WTC11 (cell line): Measurements from ENCODE around the gene KCNA2. TPM values are rescaled to one million over a fixed set of nuclear protein-coding genes. Genes with fewer than 3 reads are reported as not detected.

Source experiments
- ATAC-seq: fragments of 200-7000 bp; cut with Tn5 transposase; 2 replicates; pipeline ENCODE4 v1.10.0; 2021; ENCODE audit warnings: mild to moderate bottlenecking, moderate library complexity
- CTCF ChIA-PET: fragments of 300-600 bp; sonication (Branson Sonifier 250); formaldehyde crosslinking; loops from one replicate; lab custom pipeline; 2021; ENCODE audit warnings: antibody characterized with exemption; lab: Charles Lee
- POLR2A ChIA-PET: fragments of 350-600 bp; sonication (Branson Sonifier 250); formaldehyde crosslinking; loops from one replicate; lab custom pipeline; 2021; ENCODE audit warnings: antibody characterized with exemption; lab: Charles Lee
- DNase-seq: peaks from one replicate; pipeline ENCODE4 v3.0.0; 2021; ENCODE audit warnings: low spot score
- H3K27ac Mint-ChIP-seq: 2 replicates; pipeline ENCODE4 v1.8.0; 2021; ENCODE audit warnings: mixed read lengths
- H3K27me3 Mint-ChIP-seq: 2 replicates; pipeline ENCODE4 v1.8.0; 2021; ENCODE audit warnings: low read depth, mild to moderate bottlenecking, moderate library complexity, mixed read lengths
- H3K36me3 Mint-ChIP-seq: 2 replicates; pipeline ENCODE4 v1.8.0; 2021; ENCODE audit warnings: mixed read lengths
- H3K4me1 Mint-ChIP-seq: 2 replicates; pipeline ENCODE4 v1.8.0; 2022; ENCODE audit warnings: mixed read lengths
- H3K4me3 Mint-ChIP-seq: 2 replicates; pipeline ENCODE4 v1.8.0; 2021; ENCODE audit warnings: mild to moderate bottlenecking, moderate library complexity, mixed read lengths
- H3K9me3 Mint-ChIP-seq: 2 replicates; pipeline ENCODE4 v1.8.0; 2021; ENCODE audit warnings: mixed read lengths
- ELF4 ChIP-seq: sonication (generic); formaldehyde crosslinking; IDR thresholded peaks from 2 replicates; pipeline ENCODE4 v1.8.1; 2022; ENCODE audit warnings: low read depth, mild to moderate bottlenecking, moderate library complexity, missing genetic modification reagents
- GTF2I ChIP-seq: fragments of 250-450 bp; sonication (Bioruptor Pico); conservative IDR thresholded peaks from 2 replicates; pipeline ENCODE4 v1.4.0; 2021; ENCODE audit warnings: mild to moderate bottlenecking
- MYBL2 ChIP-seq: sonication (generic); formaldehyde crosslinking; IDR thresholded peaks from 2 replicates; pipeline ENCODE4 v1.8.1; 2023; ENCODE audit warnings: mild to moderate bottlenecking, moderate library complexity, missing genetic modification reagents
- NFATC4 ChIP-seq: fragments of 250-450 bp; sonication (Bioruptor Pico); IDR thresholded peaks from 2 replicates; pipeline ENCODE4 v1.9.0; 2021; ENCODE audit warnings: mild to moderate bottlenecking
- NFE2L1 ChIP-seq: sonication (generic); formaldehyde crosslinking; IDR thresholded peaks from 2 replicates; pipeline ENCODE4 v1.8.1; 2023; ENCODE audit warnings: missing genetic modification reagents
- NFYB ChIP-seq: sonication (generic); formaldehyde crosslinking; conservative IDR thresholded peaks from 2 replicates; pipeline ENCODE4 v1.8.0; 2022; ENCODE audit warnings: low read depth, missing genetic modification reagents
- NR2C2 ChIP-seq: sonication (generic); formaldehyde crosslinking; IDR thresholded peaks from 2 replicates; pipeline ENCODE4 v1.8.0; 2022; ENCODE audit warnings: mild to moderate bottlenecking, missing genetic modification reagents
- NR3C1 ChIP-seq: sonication (generic); formaldehyde crosslinking; conservative IDR thresholded peaks from 2 replicates; pipeline ENCODE4 v1.8.1; 2023; ENCODE audit warnings: low read depth, mild to moderate bottlenecking, missing genetic modification reagents
- PRRX2 ChIP-seq: fragments of 250-450 bp; sonication (Bioruptor Pico); IDR thresholded peaks from 2 replicates; pipeline ENCODE4 v1.8.0; 2021; ENCODE audit warnings: mild to moderate bottlenecking
- RELA ChIP-seq: sonication (generic); formaldehyde crosslinking; IDR thresholded peaks from 2 replicates; pipeline ENCODE4 v1.8.1; 2022; ENCODE audit warnings: missing genetic modification reagents, mild to moderate bottlenecking, borderline replicate concordance
- RORB ChIP-seq: fragments of 250-450 bp; sonication (Bioruptor Pico); IDR thresholded peaks from 2 replicates; pipeline ENCODE4 v1.9.0; 2021; ENCODE audit warnings: mild to moderate bottlenecking
- SMAD4 ChIP-seq: sonication (generic); formaldehyde crosslinking; IDR thresholded peaks from 2 replicates; pipeline ENCODE4 v1.8.0; 2022; ENCODE audit warnings: mild to moderate bottlenecking, missing genetic modification reagents
- SP1 ChIP-seq: sonication (generic); formaldehyde crosslinking; conservative IDR thresholded peaks from 2 replicates; pipeline ENCODE4 v1.8.1; 2022; ENCODE audit warnings: missing genetic modification reagents
- TP53 ChIP-seq: sonication (generic); formaldehyde crosslinking; IDR thresholded peaks from 2 replicates; pipeline ENCODE4 v1.8.1; 2023; ENCODE audit warnings: mild to moderate bottlenecking, missing genetic modification reagents
- ZNF121 ChIP-seq: sonication (generic); formaldehyde crosslinking; IDR thresholded peaks from 2 replicates; pipeline ENCODE4 v1.8.0; 2023; ENCODE audit warnings: missing genetic modification reagents
- ZNF263 ChIP-seq: sonication (generic); formaldehyde crosslinking; IDR thresholded peaks from 2 replicates; pipeline ENCODE4 v1.8.1; 2022; ENCODE audit warnings: low read depth, mild to moderate bottlenecking, moderate library complexity, missing genetic modification reagents
- total RNA-seq: library from RNA; stranded (reverse); gene quantifications from 3 replicates; pipeline ENCODE4 v1.2.3, GENCODE V29; 2021
- TF ChIP-seq, protein P1 (sequence below): fragments of 250-450 bp; sonication (Bioruptor Pico); IDR thresholded peaks from 2 replicates; pipeline ENCODE4 v1.9.0; 2021; ENCODE audit warnings: moderate library complexity, mild to moderate bottlenecking, inconsistent platforms, borderline replicate concordance
- TF ChIP-seq, protein P2 (sequence below): fragments of 250-450 bp; sonication (Bioruptor Pico); IDR thresholded peaks from 2 replicates; pipeline ENCODE4 v1.9.0; 2021; ENCODE audit warnings: mild to moderate bottlenecking
- TF ChIP-seq, protein P3 (sequence below): sonication (generic); formaldehyde crosslinking; IDR thresholded peaks from 2 replicates; pipeline ENCODE4 v1.8.0; 2023; ENCODE audit warnings: missing genetic modification reagents
- TF ChIP-seq, protein P4 (sequence below): sonication (generic); formaldehyde crosslinking; IDR thresholded peaks from 2 replicates; pipeline ENCODE4 v1.8.0; 2022; ENCODE audit warnings: mild to moderate bottlenecking, missing genetic modification reagents
- TF ChIP-seq, protein P5 (sequence below): sonication (generic); formaldehyde crosslinking; IDR thresholded peaks from 2 replicates; pipeline ENCODE4 v1.8.1; 2022; ENCODE audit warnings: mild to moderate bottlenecking, moderate library complexity, missing genetic modification reagents
- TF ChIP-seq, protein P6 (sequence below): sonication (generic); formaldehyde crosslinking; IDR thresholded peaks from 2 replicates; pipeline ENCODE4 v1.8.0; 2023; ENCODE audit warnings: mild to moderate bottlenecking, missing genetic modification reagents
- TF ChIP-seq, protein P7 (sequence below): fragments of 250-450 bp; sonication (Bioruptor Pico); IDR thresholded peaks from 2 replicates; pipeline ENCODE4 v1.8.0; 2021; ENCODE audit warnings: mild to moderate bottlenecking

Gene KCNA2
- total RNA-seq, 1 experiment from 2014 or later, result 0.50 TPM

DNA sequence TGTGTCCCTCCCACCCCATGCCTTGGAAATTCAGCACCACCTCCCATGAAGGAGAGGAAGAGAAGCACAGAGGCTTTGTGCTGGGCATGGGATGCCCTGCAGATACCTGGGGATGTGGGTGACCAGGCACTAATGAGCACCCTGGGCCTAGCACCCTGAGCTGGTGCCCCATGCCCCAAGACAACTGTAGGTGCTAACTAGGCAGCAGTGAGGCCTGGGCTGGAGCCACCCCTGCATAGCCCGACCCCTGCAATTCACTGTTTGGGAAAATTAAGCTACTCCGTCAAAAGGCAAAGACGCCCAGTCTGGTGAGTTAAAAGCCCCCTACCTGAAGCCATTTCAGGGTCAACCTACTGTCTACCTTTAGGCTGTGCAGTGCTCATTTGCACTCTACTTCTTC, 5.4 kb downstream of the KCNA2 start:
- peaks cover 6% of the 10 kb centered on the region for H3K4me1 Mint-ChIP-seq
- POLR2A ChIA-PET, result no interaction called here
- TF ChIP-seq, protein P1, sequence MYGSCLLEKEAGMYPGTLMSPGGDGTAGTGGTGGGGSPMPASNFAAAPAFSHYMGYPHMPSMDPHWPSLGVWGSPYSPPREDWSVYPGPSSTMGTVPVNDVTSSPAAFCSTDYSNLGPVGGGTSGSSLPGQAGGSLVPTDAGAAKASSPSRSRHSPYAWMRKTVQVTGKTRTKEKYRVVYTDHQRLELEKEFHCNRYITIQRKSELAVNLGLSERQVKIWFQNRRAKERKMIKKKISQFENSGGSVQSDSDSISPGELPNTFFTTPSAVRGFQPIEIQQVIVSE (CRISPR knock-in tag), result no peak
- TF ChIP-seq MYBL2 (CRISPR knock-in tag), result no peak
- no peak for TF ChIP-seq NFE2L1 (CRISPR knock-in tag)
- TF ChIP-seq RORB, result no peak
- TF ChIP-seq NR2C2, result no peak
- H3K4me3 Mint-ChIP-seq, result no peak overlapping the region
- no peaks in the 10 kb centered on the region for H3K9me3 Mint-ChIP-seq
- no peak for DNase-seq
- H3K27ac Mint-ChIP-seq, result no peak overlapping the region
- ATAC-seq, result no peak
- CTCF ChIA-PET, result no interaction called here
- peaks cover 39% of the 10 kb centered on the region for H3K27me3 Mint-ChIP-seq
- no peaks in the 10 kb centered on the region for H3K36me3 Mint-ChIP-seq

DNA sequence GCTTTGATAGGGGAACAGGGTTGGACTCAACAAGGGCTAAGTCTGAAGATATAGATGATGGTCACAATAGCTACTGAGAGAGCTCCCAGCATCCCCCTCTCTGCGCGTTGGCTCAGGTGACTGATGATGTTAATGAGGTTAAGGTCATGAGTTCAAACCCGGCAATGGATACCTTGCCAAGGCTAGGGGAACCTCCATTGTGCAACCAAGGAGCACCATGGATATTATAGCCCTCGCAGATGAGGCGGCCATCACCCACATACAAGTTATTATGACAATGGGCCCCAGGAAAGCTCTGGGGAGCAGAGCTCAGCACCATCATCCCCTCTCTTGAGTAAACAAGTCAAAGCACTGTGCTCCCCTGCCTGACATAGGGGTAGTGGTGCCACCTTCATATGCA, 8.2 kb downstream of the KCNA2 start:
- H3K9me3 Mint-ChIP-seq, result no peaks in the 10 kb centered on the region
- H3K4me3 Mint-ChIP-seq, result no peak overlapping the region
- H3K27me3 Mint-ChIP-seq, result peaks cover 20% of the 10 kb centered on the region
- ChIA-PET CTCF (no interaction called here), POLR2A (no interaction called here)
- no peak overlapping the region for H3K27ac Mint-ChIP-seq
- H3K4me1 Mint-ChIP-seq, result no peaks in the 10 kb centered on the region
- ATAC-seq (no peak), DNase-seq (no peak)
- TF ChIP-seq, protein P2, sequence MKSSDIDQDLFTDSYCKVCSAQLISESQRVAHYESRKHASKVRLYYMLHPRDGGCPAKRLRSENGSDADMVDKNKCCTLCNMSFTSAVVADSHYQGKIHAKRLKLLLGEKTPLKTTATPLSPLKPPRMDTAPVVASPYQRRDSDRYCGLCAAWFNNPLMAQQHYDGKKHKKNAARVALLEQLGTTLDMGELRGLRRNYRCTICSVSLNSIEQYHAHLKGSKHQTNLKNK (CRISPR knock-in tag), result no peak
- no peaks in the 10 kb centered on the region for H3K36me3 Mint-ChIP-seq

DNA sequence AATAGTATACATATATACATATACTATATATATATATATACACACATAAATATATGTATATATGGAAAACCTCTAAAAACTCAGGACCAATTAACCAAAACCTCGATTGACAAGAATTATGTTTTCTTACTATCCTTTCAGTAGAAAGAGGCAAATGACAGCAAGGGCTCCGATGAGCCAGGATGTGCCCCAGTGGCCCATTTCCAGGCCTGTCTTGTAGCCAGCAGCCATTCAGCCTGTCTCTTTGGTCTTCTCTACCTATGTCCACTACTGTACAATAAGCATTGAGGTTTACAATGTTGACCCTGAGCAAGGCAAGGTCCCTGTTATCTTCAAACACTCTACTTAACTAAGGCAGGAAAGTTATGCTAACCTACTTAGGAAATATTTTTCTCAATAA, 9.8 kb downstream of the KCNA2 start:
- Mint-ChIP-seq H3K27ac (no peak overlapping the region), H3K9me3 (no peaks in the 10 kb centered on the region), H3K4me3 (no peak overlapping the region), H3K27me3 (peaks cover 18% of the 10 kb centered on the region), H3K4me1 (no peaks in the 10 kb centered on the region), H3K36me3 (no peaks in the 10 kb centered on the region)
- CTCF ChIA-PET, result interaction anchor here (0.8 kb wide), 1 partner anchor 23 kb away, joined by 3 read pairs; no protein-coding TSS in a partner anchor
- TF ChIP-seq SMAD4 (no peak), NFATC4 (no peak), PRRX2 (CRISPR knock-in tag) (no peak), NR3C1 (CRISPR knock-in tag) (no peak), RELA (CRISPR knock-in tag) (no peak), NR2C2 (no peak), ELF4 (CRISPR knock-in tag) (no peak), ZNF121 (CRISPR knock-in tag) (no peak), GTF2I (no peak)
- TF ChIP-seq, protein P3, sequence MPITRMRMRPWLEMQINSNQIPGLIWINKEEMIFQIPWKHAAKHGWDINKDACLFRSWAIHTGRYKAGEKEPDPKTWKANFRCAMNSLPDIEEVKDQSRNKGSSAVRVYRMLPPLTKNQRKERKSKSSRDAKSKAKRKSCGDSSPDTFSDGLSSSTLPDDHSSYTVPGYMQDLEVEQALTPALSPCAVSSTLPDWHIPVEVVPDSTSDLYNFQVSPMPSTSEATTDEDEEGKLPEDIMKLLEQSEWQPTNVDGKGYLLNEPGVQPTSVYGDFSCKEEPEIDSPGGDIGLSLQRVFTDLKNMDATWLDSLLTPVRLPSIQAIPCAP (CRISPR knock-in tag), result no peak
- TF ChIP-seq, protein P2 (CRISPR knock-in tag), result no peak
- TF ChIP-seq, protein P4, sequence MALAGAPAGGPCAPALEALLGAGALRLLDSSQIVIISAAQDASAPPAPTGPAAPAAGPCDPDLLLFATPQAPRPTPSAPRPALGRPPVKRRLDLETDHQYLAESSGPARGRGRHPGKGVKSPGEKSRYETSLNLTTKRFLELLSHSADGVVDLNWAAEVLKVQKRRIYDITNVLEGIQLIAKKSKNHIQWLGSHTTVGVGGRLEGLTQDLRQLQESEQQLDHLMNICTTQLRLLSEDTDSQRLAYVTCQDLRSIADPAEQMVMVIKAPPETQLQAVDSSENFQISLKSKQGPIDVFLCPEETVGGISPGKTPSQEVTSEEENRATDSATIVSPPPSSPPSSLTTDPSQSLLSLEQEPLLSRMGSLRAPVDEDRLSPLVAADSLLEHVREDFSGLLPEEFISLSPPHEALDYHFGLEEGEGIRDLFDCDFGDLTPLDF (CRISPR knock-in tag), result no peak
- TF ChIP-seq, protein P5, sequence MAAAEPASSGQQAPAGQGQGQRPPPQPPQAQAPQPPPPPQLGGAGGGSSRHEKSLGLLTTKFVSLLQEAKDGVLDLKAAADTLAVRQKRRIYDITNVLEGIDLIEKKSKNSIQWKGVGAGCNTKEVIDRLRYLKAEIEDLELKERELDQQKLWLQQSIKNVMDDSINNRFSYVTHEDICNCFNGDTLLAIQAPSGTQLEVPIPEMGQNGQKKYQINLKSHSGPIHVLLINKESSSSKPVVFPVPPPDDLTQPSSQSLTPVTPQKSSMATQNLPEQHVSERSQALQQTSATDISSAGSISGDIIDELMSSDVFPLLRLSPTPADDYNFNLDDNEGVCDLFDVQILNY (CRISPR knock-in tag), result no peak
- ATAC-seq (no peak), DNase-seq (no peak)
- POLR2A ChIA-PET, result no interaction called here

DNA sequence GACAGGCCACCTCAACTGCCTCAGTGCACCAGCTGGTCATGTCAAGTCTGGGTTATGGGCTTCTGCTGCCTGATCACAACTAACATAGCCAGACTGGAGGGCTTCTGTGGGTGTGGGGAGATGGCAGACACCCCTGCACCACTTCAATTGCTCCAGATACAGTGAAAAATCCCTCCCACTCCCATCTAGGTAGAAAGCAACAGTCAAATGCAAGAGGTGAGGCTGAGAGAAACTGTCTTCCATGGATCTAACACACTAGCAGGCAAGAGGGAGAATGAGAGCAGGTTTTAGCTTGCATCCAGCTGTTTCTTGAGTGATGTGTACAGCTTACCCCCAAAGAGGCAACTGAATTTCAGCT, 10.8 kb downstream of the KCNA2 start:
- H3K36me3 Mint-ChIP-seq, result no peaks in the 10 kb centered on the region
- ATAC-seq (no peak), DNase-seq (no peak)
- no peak overlapping the region for H3K4me3 Mint-ChIP-seq
- H3K9me3 Mint-ChIP-seq, result no peaks in the 10 kb centered on the region
- no peak overlapping the region for H3K27ac Mint-ChIP-seq
- peaks cover 18% of the 10 kb centered on the region for H3K27me3 Mint-ChIP-seq
- POLR2A ChIA-PET, result no interaction called here
- no peaks in the 10 kb centered on the region for H3K4me1 Mint-ChIP-seq
- CTCF ChIA-PET, result interaction anchor here (1.2 to 2.2 kb wide), 2 partner anchors 10 to 40 kb away, joined by 5 to 6 read pairs; partner anchors contain the start of gene KCNA2
- TF ChIP-seq ZNF121 (CRISPR knock-in tag) (no peak), SP1 (CRISPR knock-in tag) (no peak), ZNF263 (CRISPR knock-in tag) (no peak), NFYB (CRISPR knock-in tag) (no peak), RELA (CRISPR knock-in tag) (no peak), MYBL2 (CRISPR knock-in tag) (no peak), TP53 (CRISPR knock-in tag) (no peak)
- TF ChIP-seq, protein P6, sequence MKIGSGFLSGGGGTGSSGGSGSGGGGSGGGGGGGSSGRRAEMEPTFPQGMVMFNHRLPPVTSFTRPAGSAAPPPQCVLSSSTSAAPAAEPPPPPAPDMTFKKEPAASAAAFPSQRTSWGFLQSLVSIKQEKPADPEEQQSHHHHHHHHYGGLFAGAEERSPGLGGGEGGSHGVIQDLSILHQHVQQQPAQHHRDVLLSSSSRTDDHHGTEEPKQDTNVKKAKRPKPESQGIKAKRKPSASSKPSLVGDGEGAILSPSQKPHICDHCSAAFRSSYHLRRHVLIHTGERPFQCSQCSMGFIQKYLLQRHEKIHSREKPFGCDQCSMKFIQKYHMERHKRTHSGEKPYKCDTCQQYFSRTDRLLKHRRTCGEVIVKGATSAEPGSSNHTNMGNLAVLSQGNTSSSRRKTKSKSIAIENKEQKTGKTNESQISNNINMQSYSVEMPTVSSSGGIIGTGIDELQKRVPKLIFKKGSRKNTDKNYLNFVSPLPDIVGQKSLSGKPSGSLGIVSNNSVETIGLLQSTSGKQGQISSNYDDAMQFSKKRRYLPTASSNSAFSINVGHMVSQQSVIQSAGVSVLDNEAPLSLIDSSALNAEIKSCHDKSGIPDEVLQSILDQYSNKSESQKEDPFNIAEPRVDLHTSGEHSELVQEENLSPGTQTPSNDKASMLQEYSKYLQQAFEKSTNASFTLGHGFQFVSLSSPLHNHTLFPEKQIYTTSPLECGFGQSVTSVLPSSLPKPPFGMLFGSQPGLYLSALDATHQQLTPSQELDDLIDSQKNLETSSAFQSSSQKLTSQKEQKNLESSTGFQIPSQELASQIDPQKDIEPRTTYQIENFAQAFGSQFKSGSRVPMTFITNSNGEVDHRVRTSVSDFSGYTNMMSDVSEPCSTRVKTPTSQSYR (CRISPR knock-in tag), result no peak
- TF ChIP-seq, protein P7, sequence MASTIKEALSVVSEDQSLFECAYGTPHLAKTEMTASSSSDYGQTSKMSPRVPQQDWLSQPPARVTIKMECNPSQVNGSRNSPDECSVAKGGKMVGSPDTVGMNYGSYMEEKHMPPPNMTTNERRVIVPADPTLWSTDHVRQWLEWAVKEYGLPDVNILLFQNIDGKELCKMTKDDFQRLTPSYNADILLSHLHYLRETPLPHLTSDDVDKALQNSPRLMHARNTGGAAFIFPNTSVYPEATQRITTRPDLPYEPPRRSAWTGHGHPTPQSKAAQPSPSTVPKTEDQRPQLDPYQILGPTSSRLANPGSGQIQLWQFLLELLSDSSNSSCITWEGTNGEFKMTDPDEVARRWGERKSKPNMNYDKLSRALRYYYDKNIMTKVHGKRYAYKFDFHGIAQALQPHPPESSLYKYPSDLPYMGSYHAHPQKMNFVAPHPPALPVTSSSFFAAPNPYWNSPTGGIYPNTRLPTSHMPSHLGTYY, result no peak
